GM12864 (cell line): Measurements from ENCODE around the gene CELF2.

Experiments
- DNase-seq: peaks from one replicate; pipeline ENCODE4 v3.0.0-alpha.2; 2011; ENCODE audit warnings: low read depth
- H3K4me3 ChIP-seq: 2 replicates; pipeline ENCODE4 v1.5.1; 2011; ENCODE audit warnings: mild to moderate bottlenecking, low read depth, low read length, control low read depth
- TF ChIP-seq, protein P1 (sequence below): IDR thresholded peaks from 2 replicates; pipeline ENCODE4 v1.5.1; 2011; ENCODE audit warnings: low read depth, mild to moderate bottlenecking, moderate library complexity, low read length, control low read depth, inconsistent platforms; ENCODE audit errors: missing control alignments

CELF2 gene

DNA sequence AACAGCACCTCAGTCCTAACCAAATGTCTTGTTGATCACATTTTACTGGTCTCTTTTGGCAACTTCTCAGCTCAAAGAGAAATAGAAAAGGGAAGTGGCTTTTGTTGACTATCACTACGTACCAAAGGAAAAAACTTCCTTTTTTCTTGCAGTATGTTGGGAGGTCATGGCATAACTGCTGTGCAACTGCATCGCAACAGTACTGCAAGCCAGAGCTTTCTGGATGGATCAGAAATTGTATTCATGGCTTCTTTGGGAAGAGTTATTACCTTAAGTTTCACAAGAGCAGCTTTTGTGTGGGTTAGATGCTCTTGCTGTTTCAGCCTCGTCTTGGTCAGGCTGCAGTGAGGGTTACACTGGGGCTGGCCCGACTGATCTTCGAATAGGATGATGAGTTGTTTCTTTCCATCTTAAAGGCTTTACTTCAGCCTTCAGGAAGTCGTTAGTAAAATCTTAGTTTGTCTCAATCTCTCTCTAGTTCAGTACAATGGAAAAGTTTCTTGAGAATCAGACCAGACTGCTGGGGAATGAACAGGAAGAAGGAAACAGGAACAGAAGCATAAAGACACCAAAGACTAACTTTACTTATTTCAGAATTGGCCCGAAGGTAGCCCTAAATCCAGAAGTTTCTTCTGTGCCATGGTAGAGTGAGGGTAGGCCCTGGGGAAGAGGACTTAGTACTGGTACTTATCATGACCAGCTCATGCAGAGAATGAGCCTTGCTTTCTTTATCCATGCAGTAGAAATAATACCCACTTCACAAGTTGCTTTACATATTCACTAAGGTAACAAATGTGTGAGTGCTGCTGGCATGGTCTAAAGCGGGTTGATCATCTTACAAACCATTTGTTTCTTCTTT, 153.6 kb downstream of the CELF2 start:
- H3K4me3 ChIP-seq: peak overlapping the region; percentile 79
- TF ChIP-seq, protein P1, sequence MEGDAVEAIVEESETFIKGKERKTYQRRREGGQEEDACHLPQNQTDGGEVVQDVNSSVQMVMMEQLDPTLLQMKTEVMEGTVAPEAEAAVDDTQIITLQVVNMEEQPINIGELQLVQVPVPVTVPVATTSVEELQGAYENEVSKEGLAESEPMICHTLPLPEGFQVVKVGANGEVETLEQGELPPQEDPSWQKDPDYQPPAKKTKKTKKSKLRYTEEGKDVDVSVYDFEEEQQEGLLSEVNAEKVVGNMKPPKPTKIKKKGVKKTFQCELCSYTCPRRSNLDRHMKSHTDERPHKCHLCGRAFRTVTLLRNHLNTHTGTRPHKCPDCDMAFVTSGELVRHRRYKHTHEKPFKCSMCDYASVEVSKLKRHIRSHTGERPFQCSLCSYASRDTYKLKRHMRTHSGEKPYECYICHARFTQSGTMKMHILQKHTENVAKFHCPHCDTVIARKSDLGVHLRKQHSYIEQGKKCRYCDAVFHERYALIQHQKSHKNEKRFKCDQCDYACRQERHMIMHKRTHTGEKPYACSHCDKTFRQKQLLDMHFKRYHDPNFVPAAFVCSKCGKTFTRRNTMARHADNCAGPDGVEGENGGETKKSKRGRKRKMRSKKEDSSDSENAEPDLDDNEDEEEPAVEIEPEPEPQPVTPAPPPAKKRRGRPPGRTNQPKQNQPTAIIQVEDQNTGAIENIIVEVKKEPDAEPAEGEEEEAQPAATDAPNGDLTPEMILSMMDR: no peak
- no peak for DNase-seq

DNA sequence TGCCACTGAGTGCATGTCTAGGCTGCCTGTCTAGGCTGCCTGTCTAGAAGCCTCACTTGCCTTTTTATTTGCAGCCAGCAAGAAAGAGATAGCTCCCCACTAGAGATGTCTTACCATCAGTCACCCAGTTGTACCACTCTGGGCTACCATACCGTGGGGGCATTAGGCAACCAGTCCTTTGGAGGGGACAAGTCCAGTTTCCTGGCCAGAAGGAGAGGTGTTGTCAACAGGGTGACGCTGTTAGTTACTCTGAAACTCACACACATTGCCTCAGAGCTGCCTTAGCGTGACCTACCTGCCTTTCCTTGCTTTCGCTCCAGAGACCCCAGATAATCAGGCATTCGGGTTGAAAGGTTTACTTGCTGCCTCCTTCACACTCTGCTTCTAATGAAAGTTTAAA, 155.4 kb downstream of the CELF2 start:
- H3K4me3 ChIP-seq: peak overlapping the region; percentile 79
- TF ChIP-seq, protein P1: no peak

DNA sequence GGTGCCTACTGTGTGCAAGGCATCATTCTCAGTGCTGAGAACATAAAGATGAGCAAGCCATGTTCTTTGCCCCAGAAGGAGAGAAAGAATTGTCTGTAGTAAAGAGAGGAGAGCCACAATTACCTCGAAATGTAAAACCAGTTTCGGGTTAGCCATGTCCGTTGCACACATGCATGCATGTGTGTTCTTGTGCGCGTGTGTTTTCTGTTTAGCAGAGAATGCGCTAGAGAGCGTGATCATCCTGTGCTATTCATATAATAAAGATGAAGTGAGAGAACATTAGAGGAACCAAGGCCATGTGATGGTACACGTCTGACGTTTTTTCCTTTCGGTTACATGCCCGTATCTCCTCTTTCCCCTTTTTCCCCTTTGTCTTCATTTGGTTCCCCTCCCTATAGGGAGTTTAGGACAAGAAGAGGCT, 158.2 kb downstream of the CELF2 start:
- TF ChIP-seq, protein P1: no peak
- peak overlapping the region; percentile 40 for H3K4me3 ChIP-seq
- DNase-seq: no peak

More for the DNA sequence above, 155.4 kb downstream of the CELF2 start:
- DNase-seq: no peak

DNA sequence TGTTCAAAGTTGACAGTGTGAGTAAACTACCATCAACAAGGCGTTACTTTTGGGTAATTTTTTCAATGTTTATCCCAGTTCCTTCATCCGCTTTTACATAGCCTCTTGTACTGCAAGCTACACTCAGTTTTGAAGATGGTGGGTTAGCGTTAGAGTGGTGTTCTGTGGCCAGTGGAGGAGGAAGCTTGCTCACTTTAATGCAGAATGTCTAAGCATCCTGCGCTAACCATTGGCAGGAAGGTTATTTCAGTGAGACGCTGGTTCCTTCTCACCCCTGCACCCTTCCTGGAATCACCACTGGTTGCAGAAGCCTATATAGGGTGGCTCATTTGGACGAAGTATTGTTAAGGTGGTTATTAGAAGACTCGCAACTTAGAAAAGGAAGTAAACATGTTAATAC, 159.1 kb downstream of the CELF2 start:
- TF ChIP-seq, protein P1: no peak
- peak overlapping the region; percentile 40 for H3K4me3 ChIP-seq
- DNase-seq: no peak

GRCh38 chr10:11177381-11177780, 159.7 kb downstream of the CELF2 start:
- H3K4me3 ChIP-seq: peak overlapping the region; percentile 27; the same call in 1 of the 2 replicates
- TF ChIP-seq, protein P1: no peak
- DNase-seq: no peak

- TF ChIP-seq, protein P1: no peak
- no peak for DNase-seq
- peak overlapping the region; percentile 27 for H3K4me3 ChIP-seq
These were observed 160.3 kb downstream of the CELF2 start for GRCh38 chr10:11177926-11178471.
